AG09319 (cell line): ENCODE measurements around the gene TMEM61.

ENCODE experiments used
- DNase-seq: peaks from one replicate; pipeline ENCODE4 v3.0.0-alpha.2; 2010; ENCODE audit warnings: low read depth; ENCODE audit errors: extremely low read depth
- TF ChIP-seq, protein P1 (sequence below): IDR thresholded peaks from 2 replicates; pipeline ENCODE4 v1.5.1; 2011; ENCODE audit warnings: low read depth, mild to moderate bottlenecking, inconsistent platforms, low read length, moderate library complexity

TMEM61 gene

DNA sequence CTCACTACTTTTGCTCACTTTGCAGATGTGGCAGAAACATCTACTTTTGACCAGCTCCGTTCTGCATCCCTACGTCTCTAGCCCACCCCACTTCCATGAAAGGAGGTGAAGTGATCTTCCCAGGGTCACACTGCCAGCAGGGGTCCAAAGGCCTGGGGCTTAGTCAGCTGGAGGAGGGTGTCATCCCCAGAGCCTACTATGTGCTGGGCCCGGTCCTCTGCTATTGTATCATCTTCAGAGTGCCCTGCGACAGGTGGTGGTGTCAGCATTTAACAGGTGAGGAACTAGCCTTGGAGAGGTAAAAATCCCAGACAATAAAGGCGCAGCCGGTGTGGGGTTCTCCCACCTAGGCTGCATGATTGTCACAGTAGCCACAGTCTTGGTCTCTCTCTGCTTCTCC lies 12.7 kb downstream of the TMEM61 start:
- no peak for DNase-seq
- TF ChIP-seq, protein P1, sequence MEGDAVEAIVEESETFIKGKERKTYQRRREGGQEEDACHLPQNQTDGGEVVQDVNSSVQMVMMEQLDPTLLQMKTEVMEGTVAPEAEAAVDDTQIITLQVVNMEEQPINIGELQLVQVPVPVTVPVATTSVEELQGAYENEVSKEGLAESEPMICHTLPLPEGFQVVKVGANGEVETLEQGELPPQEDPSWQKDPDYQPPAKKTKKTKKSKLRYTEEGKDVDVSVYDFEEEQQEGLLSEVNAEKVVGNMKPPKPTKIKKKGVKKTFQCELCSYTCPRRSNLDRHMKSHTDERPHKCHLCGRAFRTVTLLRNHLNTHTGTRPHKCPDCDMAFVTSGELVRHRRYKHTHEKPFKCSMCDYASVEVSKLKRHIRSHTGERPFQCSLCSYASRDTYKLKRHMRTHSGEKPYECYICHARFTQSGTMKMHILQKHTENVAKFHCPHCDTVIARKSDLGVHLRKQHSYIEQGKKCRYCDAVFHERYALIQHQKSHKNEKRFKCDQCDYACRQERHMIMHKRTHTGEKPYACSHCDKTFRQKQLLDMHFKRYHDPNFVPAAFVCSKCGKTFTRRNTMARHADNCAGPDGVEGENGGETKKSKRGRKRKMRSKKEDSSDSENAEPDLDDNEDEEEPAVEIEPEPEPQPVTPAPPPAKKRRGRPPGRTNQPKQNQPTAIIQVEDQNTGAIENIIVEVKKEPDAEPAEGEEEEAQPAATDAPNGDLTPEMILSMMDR = no peak

DNA sequence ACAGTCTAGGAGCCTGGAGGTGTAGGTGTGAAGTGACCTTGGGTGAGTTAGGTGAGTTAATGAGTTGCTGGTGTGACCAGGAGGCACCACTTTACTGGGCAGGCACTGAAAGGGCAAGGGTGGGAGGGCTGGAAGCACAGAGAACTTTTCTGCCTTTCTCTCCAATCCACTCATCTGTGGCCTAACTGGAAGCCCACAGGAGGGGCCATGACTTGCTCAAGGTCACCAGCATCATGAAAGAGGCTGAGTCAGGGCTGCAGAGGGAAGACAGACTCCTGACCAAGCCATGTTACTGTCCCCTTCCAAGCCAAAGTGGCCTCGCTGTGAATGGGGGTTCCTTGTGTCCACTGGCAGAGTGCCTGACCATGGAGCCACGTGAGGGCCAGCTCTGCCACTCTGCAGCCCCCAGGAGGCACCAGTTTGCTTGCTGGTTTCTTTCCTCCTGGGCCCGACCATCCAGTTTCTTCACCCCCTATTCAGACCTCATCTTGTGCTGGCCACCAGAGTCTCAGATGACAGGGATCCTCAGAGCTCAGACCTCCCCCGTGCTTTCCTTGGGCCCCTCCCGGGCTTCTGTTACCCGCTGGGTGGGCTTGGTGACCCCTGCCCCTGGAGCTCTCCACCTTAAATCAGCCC lies 14.0 kb downstream of the TMEM61 start:
- TF ChIP-seq, protein P1 = no peak
- DNase-seq = no peak

DNA sequence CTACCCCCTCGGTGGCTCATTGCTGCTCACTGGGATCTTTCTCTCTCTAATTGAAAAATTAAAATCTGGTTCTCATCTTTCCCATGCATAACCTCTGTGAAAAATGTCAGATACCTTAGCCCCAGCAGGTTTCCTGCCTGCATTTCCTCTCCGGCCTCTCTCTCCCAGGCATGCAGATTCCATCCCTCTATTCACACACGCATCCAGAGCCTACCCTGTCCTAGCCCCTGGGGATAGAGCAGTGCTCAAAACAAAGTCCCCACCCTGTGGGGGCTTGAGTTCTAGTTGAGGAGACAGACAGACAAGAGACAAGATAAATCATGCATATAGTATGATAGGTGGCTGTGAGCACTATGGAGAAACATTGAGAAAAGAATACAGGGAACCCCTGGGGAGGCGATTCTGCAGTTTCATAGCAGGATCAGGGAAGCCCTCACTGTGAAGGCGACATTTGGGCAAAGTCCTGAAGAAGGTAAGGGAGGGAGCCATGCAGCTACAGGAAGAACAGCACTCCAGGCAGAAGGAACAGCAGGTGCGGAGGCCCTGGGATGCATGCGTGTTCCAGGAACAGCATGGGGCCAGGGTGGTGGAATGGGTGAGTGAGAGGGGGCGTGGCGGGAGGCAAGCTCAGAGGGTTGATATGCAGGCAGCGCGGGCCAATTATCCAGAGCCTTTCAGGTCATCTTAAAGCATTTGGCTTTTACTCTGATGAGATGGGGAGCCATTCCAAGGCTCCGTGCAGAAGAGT lies 14.8 kb downstream of the TMEM61 start:
- TF ChIP-seq, protein P1 = no peak
- DNase-seq = no peak

DNA sequence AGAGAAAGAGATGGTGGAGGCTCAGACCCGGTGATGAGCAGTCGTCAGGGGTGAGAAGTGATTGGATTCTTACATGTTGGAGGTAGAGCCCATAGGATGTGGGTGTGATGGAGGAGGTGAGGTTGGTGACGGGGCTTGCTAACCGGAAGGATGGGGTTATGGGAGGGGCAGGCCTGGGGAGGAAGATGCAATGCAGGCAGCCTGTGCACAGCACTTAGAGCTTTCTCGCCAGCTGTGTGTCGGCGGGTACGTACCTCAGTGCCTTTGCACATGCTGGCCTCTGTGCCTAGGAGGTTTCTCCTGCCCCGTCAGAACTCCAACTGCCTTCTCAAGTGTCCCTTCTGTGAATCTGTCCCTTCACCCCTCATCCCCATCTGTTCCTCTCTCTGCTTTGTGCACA lies 15.4 kb downstream of the TMEM61 start:
- TF ChIP-seq, protein P1 = no peak
- DNase-seq = no peak

DNA sequence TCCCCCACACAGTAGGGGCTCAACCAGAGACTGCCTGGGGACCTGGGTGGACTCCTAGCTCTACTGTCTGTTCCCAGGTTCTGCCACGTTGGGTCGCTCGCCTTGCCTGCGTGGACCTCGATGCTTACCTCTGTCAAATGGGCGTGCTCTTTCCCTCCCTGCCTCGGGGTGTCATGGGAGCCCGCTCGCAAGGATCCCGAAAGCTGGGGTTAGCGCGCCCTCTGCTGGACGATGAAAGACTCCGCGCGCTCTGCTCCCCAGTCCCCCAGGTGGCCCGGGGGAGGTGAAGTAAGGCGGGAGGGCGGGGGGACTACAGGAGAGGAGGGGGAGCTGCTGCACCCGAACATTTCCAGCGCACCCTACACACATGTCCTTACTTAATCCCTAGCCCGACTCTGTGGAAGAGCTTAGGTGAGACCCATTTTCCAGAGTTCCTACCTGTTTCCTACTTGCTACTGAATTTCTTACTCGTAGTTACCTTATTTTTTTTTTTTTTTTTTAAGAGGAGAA lies 16.0 kb downstream of the TMEM61 start:
- peak; percentile 15 for DNase-seq
- TF ChIP-seq, protein P1 = peak; percentile 78

DNA sequence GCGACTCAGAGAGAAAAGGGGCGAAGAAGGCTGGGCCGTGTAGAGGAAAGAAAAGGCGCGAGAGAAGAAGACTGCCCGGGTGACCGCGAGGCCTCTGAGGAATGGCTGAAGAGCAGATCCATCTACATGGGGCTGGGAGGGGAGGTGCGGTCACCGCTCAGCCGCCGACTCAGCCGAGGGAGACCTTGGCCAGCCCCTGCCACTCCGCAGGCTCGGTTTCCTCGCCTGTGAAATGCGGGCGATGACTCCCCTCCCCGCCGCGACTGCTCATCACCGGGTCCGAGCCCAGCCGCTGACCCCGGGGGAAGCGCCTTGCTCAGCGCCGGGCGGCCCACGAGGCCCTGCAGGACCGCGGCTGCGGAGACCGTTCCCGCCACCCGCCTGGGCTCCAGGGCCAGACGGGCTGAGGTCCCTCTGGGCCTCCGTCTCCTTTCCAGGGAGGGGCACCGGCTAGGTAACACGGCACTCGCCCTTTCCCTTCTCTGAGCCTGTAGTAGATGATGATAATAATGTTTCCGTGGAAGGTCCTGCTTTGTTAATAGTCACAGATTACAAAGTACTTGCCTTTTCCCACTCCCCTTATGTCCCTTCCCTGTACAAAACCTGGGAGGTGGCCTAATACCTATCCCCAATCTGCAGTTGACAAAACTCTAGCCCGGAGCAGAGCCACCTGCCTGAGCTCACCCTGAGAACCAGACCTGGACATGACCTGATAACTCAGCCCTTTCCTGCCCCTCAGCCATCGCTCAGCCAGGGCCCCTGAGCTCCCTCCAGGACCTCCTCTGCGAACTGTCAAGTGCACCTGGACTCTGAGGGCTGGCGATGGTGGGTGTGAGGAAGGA lies 16.7 kb downstream of the TMEM61 start:
- no peak for DNase-seq
- TF ChIP-seq, protein P1 = no peak

DNA sequence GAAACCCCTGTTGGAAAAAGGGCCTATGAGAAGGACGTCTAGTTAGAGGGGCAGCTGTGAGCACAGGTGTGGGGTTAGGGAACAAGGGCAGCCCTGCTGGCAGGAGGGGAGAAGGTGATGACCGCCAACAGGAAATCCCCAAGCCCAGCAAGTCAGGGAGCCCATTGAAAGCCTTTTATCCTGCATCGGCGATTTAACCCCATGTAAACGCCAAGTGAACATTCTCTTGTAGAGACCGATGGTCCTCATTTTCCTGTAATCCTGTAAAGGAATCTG lies 17.2 kb downstream of the TMEM61 start:
- TF ChIP-seq, protein P1 = no peak
- no peak for DNase-seq
